SK-N-SH treated with all-trans-retinoic acid at 6 μM for 48 hours (cell line): ENCODE data around the gene OSBPL1A.

Source experiments
- ATAC-seq: fragments of 200-7000 bp; cut with Tn5 transposase; 3 replicates; pipeline ENCODE4 v1.9.1; 2020; ENCODE audit warnings: mild to moderate bottlenecking, moderate library complexity
- ARNTL ChIP-seq: fragments of 450-650 bp; formaldehyde crosslinking; IDR thresholded peaks from 2 replicates; pipeline ENCODE4 v1.5.0; 2020; ENCODE audit warnings: low read depth, mild to moderate bottlenecking, moderate library complexity, borderline replicate concordance
- BACH2 ChIP-seq: fragments of 250-450 bp; sonication (Bioruptor Pico); IDR thresholded peaks from 2 replicates; pipeline ENCODE4 v1.9.0; 2021; ENCODE audit warnings: mild to moderate bottlenecking, borderline replicate concordance
- CREB5 ChIP-seq: fragments of 250-450 bp; sonication (Bioruptor Pico); IDR thresholded peaks from 2 replicates; pipeline ENCODE4 v1.5.1; 2020; ENCODE audit warnings: low read depth, mild to moderate bottlenecking, moderate library complexity
- CSDC2 ChIP-seq: fragments of 250-450 bp; sonication (Bioruptor Pico); IDR thresholded peaks from 2 replicates; pipeline ENCODE4 v1.5.0; 2020; ENCODE audit warnings: mild to moderate bottlenecking, moderate library complexity
- ESRRG ChIP-seq: fragments of 250-450 bp; sonication (Bioruptor Pico); IDR thresholded peaks from 2 replicates; pipeline ENCODE4 v1.6.1; 2021; ENCODE audit warnings: mild to moderate bottlenecking
- ISL1 ChIP-seq: fragments of 250-450 bp; sonication (Bioruptor Pico); IDR thresholded peaks from 2 replicates; pipeline ENCODE4 v2.1.2; 2022; ENCODE audit warnings: mild to moderate bottlenecking, moderate library complexity
- PATZ1 ChIP-seq: fragments of 250-450 bp; sonication (Bioruptor Pico); IDR thresholded peaks from 2 replicates; pipeline ENCODE4 v1.8.0; 2020; ENCODE audit warnings: mild to moderate bottlenecking, moderate library complexity, borderline replicate concordance
- POU6F1 ChIP-seq: fragments of 250-450 bp; sonication (Bioruptor Pico); IDR thresholded peaks from 2 replicates; pipeline ENCODE4 v1.8.0; 2021; ENCODE audit warnings: low read depth, mild to moderate bottlenecking, moderate library complexity, borderline replicate concordance
- PPARA ChIP-seq: fragments of 250-450 bp; sonication (Bioruptor Pico); IDR thresholded peaks from 2 replicates; pipeline ENCODE4 v1.5.0; 2020; ENCODE audit warnings: mild to moderate bottlenecking, borderline replicate concordance
- RARB ChIP-seq: fragments of 250-450 bp; sonication (Bioruptor Pico); IDR thresholded peaks from 2 replicates; pipeline ENCODE4 v1.8.0; 2021; ENCODE audit warnings: mild to moderate bottlenecking, moderate library complexity
- SNAI2 ChIP-seq: fragments of 250-450 bp; sonication (Bioruptor Pico); IDR thresholded peaks from 2 replicates; pipeline ENCODE4 v1.5.0; 2020; ENCODE audit warnings: mild to moderate bottlenecking, moderate library complexity
- TOX ChIP-seq: fragments of 250-450 bp; sonication (Bioruptor Pico); IDR thresholded peaks from 2 replicates; pipeline ENCODE4 v1.8.0; 2021; ENCODE audit warnings: mild to moderate bottlenecking, moderate library complexity, borderline replicate concordance
- TSHZ2 ChIP-seq: fragments of 250-450 bp; sonication (Bioruptor Pico); IDR thresholded peaks from 2 replicates; pipeline ENCODE4 v1.5.0; 2020; ENCODE audit warnings: mild to moderate bottlenecking, moderate library complexity
- ZC3H10 ChIP-seq: fragments of 250-450 bp; sonication (Bioruptor Pico); IDR thresholded peaks from 2 replicates; pipeline ENCODE4 v1.5.1; 2021; ENCODE audit warnings: mild to moderate bottlenecking, moderate library complexity
- ZFP30 ChIP-seq: fragments of 450-650 bp; formaldehyde crosslinking; IDR thresholded peaks from 2 replicates; pipeline ENCODE4 v1.5.0; 2022; ENCODE audit warnings: mild to moderate bottlenecking, moderate library complexity
- ZNF565 ChIP-seq: fragments of 450-650 bp; formaldehyde crosslinking; conservative IDR thresholded peaks from 2 replicates; pipeline ENCODE4 v1.5.0; 2020; ENCODE audit warnings: low read depth, mild to moderate bottlenecking, moderate library complexity
- ZNF70 ChIP-seq: fragments of 450-650 bp; formaldehyde crosslinking; IDR thresholded peaks from 2 replicates; pipeline ENCODE4 v1.5.0; 2020; ENCODE audit warnings: mild to moderate bottlenecking, moderate library complexity
- ZNF8 ChIP-seq: fragments of 450-650 bp; formaldehyde crosslinking; IDR thresholded peaks from 2 replicates; pipeline ENCODE4 v1.5.0; 2020; ENCODE audit warnings: mild to moderate bottlenecking, moderate library complexity

Gene OSBPL1A

GRCh38 chr18:24201699-24202687, 195.6 kb downstream of the OSBPL1A start:
- ATAC-seq = no peak
- TF ChIP-seq POU6F1 (CRISPR knock-in tag) = no peak
- TF ChIP-seq ESRRG = no peak
- no peak for TF ChIP-seq ZC3H10 (CRISPR knock-in tag)
- TF ChIP-seq PATZ1 (CRISPR knock-in tag) = no peak
- TF ChIP-seq ZFP30 = no peak
- TF ChIP-seq ZNF565 = no peak
- TF ChIP-seq CREB5 (CRISPR knock-in tag) = no peak
- no peak for TF ChIP-seq ARNTL (CRISPR knock-in tag)
- no peak for TF ChIP-seq RARB (CRISPR knock-in tag)
- no peak for TF ChIP-seq ISL1 (CRISPR knock-in tag)
- TF ChIP-seq ZNF8 (CRISPR knock-in tag) = no peak
- no peak for TF ChIP-seq TSHZ2 (CRISPR knock-in tag)
- no peak for TF ChIP-seq SNAI2 (CRISPR knock-in tag)

GRCh38 chr18:24200494-24201290, 196.9 kb downstream of the OSBPL1A start:
- ATAC-seq = no peak

GRCh38 chr18:24199372-24199962, 198.2 kb downstream of the OSBPL1A start:
- TF ChIP-seq ZNF8 (CRISPR knock-in tag) (no peak), ESRRG (no peak), SNAI2 (CRISPR knock-in tag) (no peak), ZNF70 (CRISPR knock-in tag) (no peak), BACH2 (CRISPR knock-in tag) (no peak), TOX (CRISPR knock-in tag) (no peak), PPARA (no peak), PATZ1 (CRISPR knock-in tag) (no peak), ISL1 (CRISPR knock-in tag) (no peak)
- ATAC-seq = peak; percentile 38

More at GRCh38 chr18:24200494-24201290, 196.9 kb downstream of the OSBPL1A start:
- TF ChIP-seq CSDC2 (CRISPR knock-in tag) (no peak), ZC3H10 (CRISPR knock-in tag) (no peak)
